Measurements from ENCODE around the gene IFT27. TPM values are rescaled to one million over a fixed set of nuclear protein-coding genes. Genes with fewer than 3 reads are reported as not detected.

The IFT27 gene
- total RNA-seq, 1 experiment from 2014 or later, result 23.2 TPM

DNA sequence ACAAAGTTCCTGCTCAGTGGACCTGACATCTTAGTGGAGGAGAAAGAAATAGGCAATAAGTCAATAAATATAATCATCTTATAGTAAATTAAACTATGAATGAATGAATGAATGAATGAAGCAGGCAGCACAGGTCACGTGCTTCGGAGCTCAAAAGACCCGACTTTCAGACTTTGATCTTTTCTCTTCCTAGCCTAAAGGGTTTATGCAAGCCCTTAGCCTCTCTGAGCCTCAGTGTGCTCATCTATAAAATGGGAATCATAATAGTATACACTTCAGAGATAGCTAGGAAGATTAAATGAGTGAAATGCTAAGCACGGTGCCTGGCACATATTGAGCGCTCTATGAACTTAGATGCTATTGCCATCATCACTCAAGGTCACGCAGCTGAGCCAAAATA lies 33.4 kb upstream of the IFT27 start (continued):
- TF ChIP-seq RAD21 (IDR thresholded peaks at IDR 0.05; ENCODE audit: low read depth), result no peak
- no peak for TF ChIP-seq SRF (IDR thresholded peaks at IDR 0.05; ENCODE audit: low read depth)

DNA sequence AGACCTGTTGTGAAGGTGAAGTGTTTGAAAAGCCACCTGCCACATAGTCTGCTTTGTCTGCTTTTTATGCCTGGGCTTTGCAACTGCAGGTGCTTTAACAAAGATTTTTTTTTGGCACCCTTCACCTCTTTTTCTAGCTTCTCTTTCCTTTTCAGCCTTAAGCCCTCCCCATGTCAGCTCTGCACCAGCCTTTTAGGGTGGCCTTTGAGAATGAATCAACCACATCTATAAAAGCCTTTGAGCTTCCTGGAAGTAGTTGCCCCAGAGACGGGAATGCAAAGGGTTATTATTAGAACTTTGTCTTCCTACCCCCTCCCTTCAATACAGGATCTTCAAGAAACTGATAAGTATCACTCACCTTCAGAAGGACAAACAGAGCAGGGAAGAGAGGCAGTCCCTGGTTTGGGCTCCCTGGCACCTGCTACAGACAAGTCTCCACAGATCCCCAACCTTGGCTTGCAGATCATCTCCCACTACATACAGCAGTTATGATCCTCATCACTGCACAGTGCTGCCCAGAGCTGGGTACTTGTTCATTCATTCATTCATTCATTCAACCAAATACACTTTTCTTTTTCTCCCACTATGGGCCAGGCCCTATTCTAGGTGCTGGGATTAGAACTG lies 32.9 kb upstream of the IFT27 start:
- RAD21 ChIA-PET (ENCODE audit: low non-redundant PET in 1 of 2, low total read pairs in 2 of 2, uncharacterized antibody in 2 of 2, unreplicated experiment in 2 of 2), result no interaction called here
- H3K9me2 ChIP-seq (ENCODE audit: insufficient read depth), result no peaks in the 10 kb centered on the region
- H3K27ac ChIP-seq (ENCODE audit: low read depth, low read length), result no peak overlapping the region
- H4K20me1 ChIP-seq (ENCODE audit: insufficient read depth), result no peaks in the 10 kb centered on the region
- H3K79me2 ChIP-seq (ENCODE audit: insufficient read depth, low read length), result no peaks in the 10 kb centered on the region
- H3K4me2 ChIP-seq (ENCODE audit: low read length), result no peak overlapping the region
- DNase-seq (ENCODE audit: low read depth, low spot score), result no peak
- H3K36me3 ChIP-seq (ENCODE audit: control insufficient read depth in 1 of 2, insufficient read depth in 2 of 2, low read length in 2 of 2), result no peaks in the 10 kb centered on the region
- intact Hi-C loops (cut with micrococcal nuclease), result no loop called here
- no peak for TF ChIP-seq EZH2 (IDR thresholded peaks at IDR 0.05)
- TF ChIP-seq EGR1 (IDR thresholded peaks at IDR 0.05; ENCODE audit: low read depth), result no peak
- TF ChIP-seq, protein P1, sequence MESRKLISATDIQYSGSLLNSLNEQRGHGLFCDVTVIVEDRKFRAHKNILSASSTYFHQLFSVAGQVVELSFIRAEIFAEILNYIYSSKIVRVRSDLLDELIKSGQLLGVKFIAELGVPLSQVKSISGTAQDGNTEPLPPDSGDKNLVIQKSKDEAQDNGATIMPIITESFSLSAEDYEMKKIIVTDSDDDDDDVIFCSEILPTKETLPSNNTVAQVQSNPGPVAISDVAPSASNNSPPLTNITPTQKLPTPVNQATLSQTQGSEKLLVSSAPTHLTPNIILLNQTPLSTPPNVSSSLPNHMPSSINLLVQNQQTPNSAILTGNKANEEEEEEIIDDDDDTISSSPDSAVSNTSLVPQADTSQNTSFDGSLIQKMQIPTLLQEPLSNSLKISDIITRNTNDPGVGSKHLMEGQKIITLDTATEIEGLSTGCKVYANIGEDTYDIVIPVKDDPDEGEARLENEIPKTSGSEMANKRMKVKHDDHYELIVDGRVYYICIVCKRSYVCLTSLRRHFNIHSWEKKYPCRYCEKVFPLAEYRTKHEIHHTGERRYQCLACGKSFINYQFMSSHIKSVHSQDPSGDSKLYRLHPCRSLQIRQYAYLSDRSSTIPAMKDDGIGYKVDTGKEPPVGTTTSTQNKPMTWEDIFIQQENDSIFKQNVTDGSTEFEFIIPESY (IDR thresholded peaks at IDR 0.05; ENCODE audit: extremely low read depth, insufficient replicate concordance, low read length), result no peak
- TF ChIP-seq, protein P2, sequence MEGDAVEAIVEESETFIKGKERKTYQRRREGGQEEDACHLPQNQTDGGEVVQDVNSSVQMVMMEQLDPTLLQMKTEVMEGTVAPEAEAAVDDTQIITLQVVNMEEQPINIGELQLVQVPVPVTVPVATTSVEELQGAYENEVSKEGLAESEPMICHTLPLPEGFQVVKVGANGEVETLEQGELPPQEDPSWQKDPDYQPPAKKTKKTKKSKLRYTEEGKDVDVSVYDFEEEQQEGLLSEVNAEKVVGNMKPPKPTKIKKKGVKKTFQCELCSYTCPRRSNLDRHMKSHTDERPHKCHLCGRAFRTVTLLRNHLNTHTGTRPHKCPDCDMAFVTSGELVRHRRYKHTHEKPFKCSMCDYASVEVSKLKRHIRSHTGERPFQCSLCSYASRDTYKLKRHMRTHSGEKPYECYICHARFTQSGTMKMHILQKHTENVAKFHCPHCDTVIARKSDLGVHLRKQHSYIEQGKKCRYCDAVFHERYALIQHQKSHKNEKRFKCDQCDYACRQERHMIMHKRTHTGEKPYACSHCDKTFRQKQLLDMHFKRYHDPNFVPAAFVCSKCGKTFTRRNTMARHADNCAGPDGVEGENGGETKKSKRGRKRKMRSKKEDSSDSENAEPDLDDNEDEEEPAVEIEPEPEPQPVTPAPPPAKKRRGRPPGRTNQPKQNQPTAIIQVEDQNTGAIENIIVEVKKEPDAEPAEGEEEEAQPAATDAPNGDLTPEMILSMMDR (IDR thresholded peaks at IDR 0.05 in 2 of 3, conservative IDR thresholded peaks at IDR 0.05 in 1 of 3; ENCODE audit: borderline replicate concordance in 1 of 3, insufficient read depth in 1 of 3, low read depth in 2 of 3, low read length in 2 of 3), result no peak
- TF ChIP-seq, protein P3, sequence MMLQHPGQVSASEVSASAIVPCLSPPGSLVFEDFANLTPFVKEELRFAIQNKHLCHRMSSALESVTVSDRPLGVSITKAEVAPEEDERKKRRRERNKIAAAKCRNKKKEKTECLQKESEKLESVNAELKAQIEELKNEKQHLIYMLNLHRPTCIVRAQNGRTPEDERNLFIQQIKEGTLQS (IDR thresholded peaks at IDR 0.05), result no peak
- TF ChIP-seq SP1 (IDR thresholded peaks at IDR 0.05; ENCODE audit: low read depth), result no peak
- no peak for TF ChIP-seq SIN3A (IDR thresholded peaks at IDR 0.05; ENCODE audit: low read depth)
- no peak for TF ChIP-seq EZH2phosphoT487 (IDR thresholded peaks at IDR 0.05; ENCODE audit: borderline replicate concordance)
- TF ChIP-seq TCF7L2 (IDR thresholded peaks at IDR 0.05; ENCODE audit: borderline replicate concordance, extremely low read depth, insufficient read depth, insufficient read length), result no peak
- TF ChIP-seq, protein P4, sequence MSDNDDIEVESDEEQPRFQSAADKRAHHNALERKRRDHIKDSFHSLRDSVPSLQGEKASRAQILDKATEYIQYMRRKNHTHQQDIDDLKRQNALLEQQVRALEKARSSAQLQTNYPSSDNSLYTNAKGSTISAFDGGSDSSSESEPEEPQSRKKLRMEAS (IDR thresholded peaks at IDR 0.05), result no peak
- TF ChIP-seq ZNF274 (IDR thresholded peaks at IDR 0.05; ENCODE audit: low read depth, low read length), result no peak
- TF ChIP-seq JUND (IDR thresholded peaks at IDR 0.05), result no peak
- TF ChIP-seq CEBPB (IDR thresholded peaks at IDR 0.05; ENCODE audit: low read depth), result no peak
- TF ChIP-seq ELF1 (IDR thresholded peaks at IDR 0.05; ENCODE audit: borderline replicate concordance, low read depth), result no peak
- TF ChIP-seq RAD21 (IDR thresholded peaks at IDR 0.05; ENCODE audit: low read depth), result no peak
- no peak for TF ChIP-seq YY1 (IDR thresholded peaks at IDR 0.05; ENCODE audit: extremely low read depth, insufficient replicate concordance, low read depth, low read length)
- no peak for TF ChIP-seq FOSL1 (IDR thresholded peaks at IDR 0.05; ENCODE audit: low read depth)
- no peaks in the 10 kb centered on the region for H3K9me3 ChIP-seq (ENCODE audit: control insufficient read depth in 1 of 2, insufficient read depth in 1 of 2, low read depth in 1 of 2, low read length in 2 of 2)
- no peaks in the 10 kb centered on the region for H3K4me1 ChIP-seq (ENCODE audit: control insufficient read depth in 1 of 2, insufficient read depth in 2 of 2, low read length in 2 of 2)
- ATAC-seq, result no peak
- no TSS peak for BruUV-seq (replicated peaks)
- POLR2A ChIA-PET, result no interaction called here
- CTCF ChIA-PET, result no interaction called here
- no peak overlapping the region for H2AFZ ChIP-seq (ENCODE audit: low read depth, low read length, poor library complexity, severe bottlenecking)
- no peak overlapping the region for H3K9ac ChIP-seq (ENCODE audit: low read length)
- no peak overlapping the region for H3K4me3 ChIP-seq (replicated peaks in 1 of 2; ENCODE audit: low read depth in 1 of 2, low read length in 2 of 2)
- peaks cover 25% of the 10 kb centered on the region; the same call in 1 of the 2 replicates for H3K27me3 ChIP-seq (ENCODE audit: insufficient read depth, low read length)

Data from HCT116 (cell line).